Measurements from ENCODE around the gene FMN2.

DNA sequence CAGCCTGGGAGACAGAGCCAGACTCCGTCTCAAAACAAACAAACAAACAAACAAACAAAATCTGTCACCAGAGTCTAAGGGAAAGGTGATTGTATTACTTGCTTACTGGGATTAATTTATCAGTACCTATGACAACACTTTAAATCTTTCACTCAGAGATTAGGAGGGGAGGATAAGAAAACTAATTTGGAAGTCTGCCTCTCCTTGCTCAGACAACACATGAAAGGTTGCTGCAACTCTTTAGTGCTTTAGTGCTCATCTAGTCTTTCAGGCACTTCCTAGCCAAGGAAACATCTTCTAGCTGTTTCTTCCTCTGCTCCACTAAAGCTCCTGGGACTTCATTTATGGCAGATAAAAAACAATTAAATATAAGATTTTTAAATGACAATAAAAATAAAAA is 7.3 kb upstream of the FMN2 start:
- TF ChIP-seq ZNF70 (CRISPR knock-in tag; IDR thresholded peaks at IDR 0.05): no peak
- TF ChIP-seq, protein P1, sequence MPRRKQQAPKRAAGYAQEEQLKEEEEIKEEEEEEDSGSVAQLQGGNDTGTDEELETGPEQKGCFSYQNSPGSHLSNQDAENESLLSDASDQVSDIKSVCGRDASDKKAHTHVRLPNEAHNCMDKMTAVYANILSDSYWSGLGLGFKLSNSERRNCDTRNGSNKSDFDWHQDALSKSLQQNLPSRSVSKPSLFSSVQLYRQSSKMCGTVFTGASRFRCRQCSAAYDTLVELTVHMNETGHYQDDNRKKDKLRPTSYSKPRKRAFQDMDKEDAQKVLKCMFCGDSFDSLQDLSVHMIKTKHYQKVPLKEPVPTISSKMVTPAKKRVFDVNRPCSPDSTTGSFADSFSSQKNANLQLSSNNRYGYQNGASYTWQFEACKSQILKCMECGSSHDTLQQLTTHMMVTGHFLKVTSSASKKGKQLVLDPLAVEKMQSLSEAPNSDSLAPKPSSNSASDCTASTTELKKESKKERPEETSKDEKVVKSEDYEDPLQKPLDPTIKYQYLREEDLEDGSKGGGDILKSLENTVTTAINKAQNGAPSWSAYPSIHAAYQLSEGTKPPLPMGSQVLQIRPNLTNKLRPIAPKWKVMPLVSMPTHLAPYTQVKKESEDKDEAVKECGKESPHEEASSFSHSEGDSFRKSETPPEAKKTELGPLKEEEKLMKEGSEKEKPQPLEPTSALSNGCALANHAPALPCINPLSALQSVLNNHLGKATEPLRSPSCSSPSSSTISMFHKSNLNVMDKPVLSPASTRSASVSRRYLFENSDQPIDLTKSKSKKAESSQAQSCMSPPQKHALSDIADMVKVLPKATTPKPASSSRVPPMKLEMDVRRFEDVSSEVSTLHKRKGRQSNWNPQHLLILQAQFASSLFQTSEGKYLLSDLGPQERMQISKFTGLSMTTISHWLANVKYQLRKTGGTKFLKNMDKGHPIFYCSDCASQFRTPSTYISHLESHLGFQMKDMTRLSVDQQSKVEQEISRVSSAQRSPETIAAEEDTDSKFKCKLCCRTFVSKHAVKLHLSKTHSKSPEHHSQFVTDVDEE (CRISPR knock-in tag; IDR thresholded peaks at IDR 0.05): no peak
- no peak for TF ChIP-seq ZNF8 (CRISPR knock-in tag; IDR thresholded peaks at IDR 0.05)
- TF ChIP-seq ZFP3 (CRISPR knock-in tag; IDR thresholded peaks at IDR 0.05): no peak
- no peak for TF ChIP-seq BACH2 (CRISPR knock-in tag; IDR thresholded peaks at IDR 0.05; ENCODE audit: borderline replicate concordance)
- TF ChIP-seq OSR1 (CRISPR knock-in tag; IDR thresholded peaks at IDR 0.05): no peak
- TF ChIP-seq CSRNP3 (CRISPR knock-in tag; IDR thresholded peaks at IDR 0.05): no peak
- TF ChIP-seq ARNTL (CRISPR knock-in tag; IDR thresholded peaks at IDR 0.05; ENCODE audit: borderline replicate concordance, low read depth): no peak
- no peak for TF ChIP-seq ZFP30 (CRISPR knock-in tag; IDR thresholded peaks at IDR 0.05)
